ENCODE data around the gene MRPS6.

The MRPS6 gene

GRCh38 chr21:34158866-34159835 lies 85.8 kb downstream of the MRPS6 start:
- Histone ChIP-seq H3K36me3 (ENCODE audit: control insufficient read depth, insufficient read depth, low read length) (no peaks in the 10 kb centered on the region), H3K27me3 (replicated peaks; ENCODE audit: control insufficient read depth, insufficient read depth, low read length) (no peaks in the 10 kb centered on the region), H3K4me3 (replicated peaks; ENCODE audit: low read depth, low read length) (no peak overlapping the region)
- no peak for DNase-seq (ENCODE audit: extremely low read depth, insufficient read length)
- TF ChIP-seq CTCF (IDR thresholded peaks at IDR 0.05; ENCODE audit: insufficient read depth, low read length, poor library complexity, severe bottlenecking): no peak

- H3K27me3 ChIP-seq (replicated peaks; ENCODE audit: control insufficient read depth, insufficient read depth, low read length): no peaks in the 10 kb centered on the region
- DNase-seq (ENCODE audit: extremely low read depth, insufficient read length): no peak
- no peak for TF ChIP-seq CTCF (IDR thresholded peaks at IDR 0.05; ENCODE audit: insufficient read depth, low read length, poor library complexity, severe bottlenecking)
- no peaks in the 10 kb centered on the region for H3K36me3 ChIP-seq (ENCODE audit: control insufficient read depth, insufficient read depth, low read length)
- no peak overlapping the region for H3K4me3 ChIP-seq (replicated peaks; ENCODE audit: low read depth, low read length)
Observed at GRCh38 chr21:34166468-34166867, 93.1 kb downstream of the MRPS6 start.

- Histone ChIP-seq H3K27me3 (replicated peaks; ENCODE audit: control insufficient read depth, insufficient read depth, low read length) (no peaks in the 10 kb centered on the region), H3K36me3 (ENCODE audit: control insufficient read depth, insufficient read depth, low read length) (no peaks in the 10 kb centered on the region), H3K4me3 (replicated peaks; ENCODE audit: low read depth, low read length) (no peak overlapping the region)
- TF ChIP-seq CTCF (IDR thresholded peaks at IDR 0.05; ENCODE audit: insufficient read depth, low read length, poor library complexity, severe bottlenecking): no peak
- DNase-seq (ENCODE audit: extremely low read depth, insufficient read length): no peak
Observed at GRCh38 chr21:34170886-34171285, 97.5 kb downstream of the MRPS6 start.

GRCh38 chr21:34174470-34174869 lies 101.1 kb downstream of the MRPS6 start:
- no peak for DNase-seq (ENCODE audit: extremely low read depth, insufficient read length)
- no peak overlapping the region for H3K4me3 ChIP-seq (replicated peaks; ENCODE audit: low read depth, low read length)
- H3K27me3 ChIP-seq (replicated peaks; ENCODE audit: control insufficient read depth, insufficient read depth, low read length): no peaks in the 10 kb centered on the region
- H3K36me3 ChIP-seq (ENCODE audit: control insufficient read depth, insufficient read depth, low read length): no peaks in the 10 kb centered on the region
- no peak for TF ChIP-seq CTCF (IDR thresholded peaks at IDR 0.05; ENCODE audit: insufficient read depth, low read length, poor library complexity, severe bottlenecking)

GRCh38 chr21:34176448-34176847 lies 103.1 kb downstream of the MRPS6 start:
- Histone ChIP-seq H3K4me3 (replicated peaks; ENCODE audit: low read depth, low read length) (no peak overlapping the region), H3K36me3 (ENCODE audit: control insufficient read depth, insufficient read depth, low read length) (no peaks in the 10 kb centered on the region), H3K27me3 (replicated peaks; ENCODE audit: control insufficient read depth, insufficient read depth, low read length) (no peaks in the 10 kb centered on the region)
- no peak for DNase-seq (ENCODE audit: extremely low read depth, insufficient read length)
- no peak for TF ChIP-seq CTCF (IDR thresholded peaks at IDR 0.05; ENCODE audit: insufficient read depth, low read length, poor library complexity, severe bottlenecking)
